HUES48 (cell line): ENCODE results near the gene TMEM120A.

Experiments
- H3K27ac ChIP-seq: one replicate; pipeline ENCODE4 v1.7.0; 2013; ENCODE audit warnings: low read depth, low read length, inconsistent platforms
- H3K27me3 ChIP-seq: 2 replicates; pipeline ENCODE4 v1.6.1; 2013; ENCODE audit warnings: mild to moderate bottlenecking, low read length; ENCODE audit not compliant: control insufficient read depth, insufficient read depth
- H3K36me3 ChIP-seq: 2 replicates; pipeline ENCODE4 v1.6.1; 2013; ENCODE audit warnings: low read length; ENCODE audit not compliant: control insufficient read depth, insufficient read depth
- H3K4me1 ChIP-seq: 2 replicates; pipeline ENCODE4 v1.6.1; 2013; ENCODE audit warnings: mild to moderate bottlenecking, low read length; ENCODE audit not compliant: control insufficient read depth, insufficient read depth
- H3K4me3 ChIP-seq: 2 replicates; pipeline ENCODE4 v1.5.1; 2013; ENCODE audit warnings: mild to moderate bottlenecking, low read depth, low read length
- H3K9ac ChIP-seq: 2 replicates; pipeline ENCODE4 v1.6.1; 2013; ENCODE audit warnings: mild to moderate bottlenecking, low read depth, low read length, moderate library complexity
- H3K9me3 ChIP-seq: 2 replicates; pipeline ENCODE4 v1.6.1; 2013; ENCODE audit warnings: low read length; ENCODE audit not compliant: control insufficient read depth, insufficient read depth

The TMEM120A gene

DNA sequence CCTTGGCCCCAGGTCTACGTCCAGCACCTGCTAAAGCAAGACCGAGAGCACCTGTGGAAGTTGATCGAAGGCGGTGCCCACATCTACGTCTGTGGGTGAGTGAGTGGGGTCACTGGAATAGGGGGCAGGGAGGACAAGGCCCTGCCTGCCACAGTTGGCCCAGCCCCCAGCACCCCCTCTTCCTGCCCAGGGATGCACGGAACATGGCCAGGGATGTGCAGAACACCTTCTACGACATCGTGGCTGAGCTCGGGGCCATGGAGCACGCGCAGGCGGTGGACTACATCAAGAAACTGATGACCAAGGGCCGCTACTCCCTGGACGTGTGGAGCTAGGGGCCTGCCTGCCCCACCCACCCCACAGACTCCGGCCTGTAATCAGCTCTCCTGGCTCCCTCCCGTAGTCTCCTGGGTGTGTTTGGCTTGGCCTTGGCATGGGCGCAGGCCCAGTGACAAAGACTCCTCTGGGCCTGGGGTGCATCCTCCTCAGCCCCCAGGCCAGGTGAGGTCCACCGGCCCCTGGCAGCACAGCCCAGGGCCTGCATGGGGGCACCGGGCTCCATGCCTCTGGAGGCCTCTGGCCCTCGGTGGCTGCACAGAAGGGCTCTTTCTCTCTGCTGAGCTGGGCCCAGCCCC, 8.1 kb downstream of the TMEM120A start:
- H3K27me3 ChIP-seq: no peaks in the 10 kb centered on the region
- no peaks in the 10 kb centered on the region for H3K9me3 ChIP-seq
- H3K9ac ChIP-seq: no peak overlapping the region
- no peak overlapping the region for H3K27ac ChIP-seq
- H3K4me3 ChIP-seq: no peak overlapping the region
- H3K36me3 ChIP-seq: peaks cover 58% of the 10 kb centered on the region
- H3K4me1 ChIP-seq: peaks cover 10% of the 10 kb centered on the region; the same call in 1 of the 2 replicates

GRCh38 chr7:75985518-75986146, 8.8 kb downstream of the TMEM120A start:
- Histone ChIP-seq H3K4me1 (peaks cover 6% of the 10 kb centered on the region; the same call in 1 of the 2 replicates), H3K4me3 (no peak overlapping the region), H3K9ac (no peak overlapping the region), H3K36me3 (peaks cover 64% of the 10 kb centered on the region), H3K27me3 (no peaks in the 10 kb centered on the region), H3K9me3 (no peaks in the 10 kb centered on the region), H3K27ac (no peak overlapping the region)

DNA sequence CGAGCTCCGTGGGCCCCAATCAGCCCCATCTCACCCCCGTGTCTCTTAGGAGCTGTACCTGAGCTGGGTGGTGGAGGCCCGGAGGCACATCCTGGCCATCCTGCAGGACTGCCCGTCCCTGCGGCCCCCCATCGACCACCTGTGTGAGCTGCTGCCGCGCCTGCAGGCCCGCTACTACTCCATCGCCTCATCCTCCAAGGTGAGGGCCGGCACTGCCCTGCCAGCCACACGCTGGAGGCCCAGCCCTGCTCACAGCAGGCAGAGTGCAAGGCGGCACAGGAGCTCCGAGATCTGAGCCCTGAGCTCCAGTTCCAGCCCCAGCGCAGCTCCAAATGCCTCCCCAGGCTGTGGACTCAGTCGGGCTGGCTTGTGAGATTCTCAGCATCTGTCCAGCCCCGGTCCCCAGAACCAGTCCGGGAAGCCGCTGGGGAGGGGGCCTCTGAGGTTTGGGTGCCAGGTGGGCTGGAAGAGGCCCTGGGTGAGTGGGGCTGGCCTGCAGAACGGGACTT, 9.3 kb downstream of the TMEM120A start:
- Histone ChIP-seq H3K27me3 (no peaks in the 10 kb centered on the region), H3K9ac (no peak overlapping the region), H3K36me3 (peaks cover 70% of the 10 kb centered on the region), H3K4me3 (no peak overlapping the region), H3K9me3 (no peaks in the 10 kb centered on the region), H3K27ac (no peak overlapping the region), H3K4me1 (peaks cover 6% of the 10 kb centered on the region; the same call in 1 of the 2 replicates)

GRCh38 chr7:75984130-75985008, 10.0 kb downstream of the TMEM120A start:
- H3K9me3 ChIP-seq: no peaks in the 10 kb centered on the region
- H3K4me3 ChIP-seq: no peak overlapping the region
- no peak overlapping the region for H3K9ac ChIP-seq
- H3K4me1 ChIP-seq: peaks cover 4% of the 10 kb centered on the region; the same call in 1 of the 2 replicates
- H3K36me3 ChIP-seq: peaks cover 77% of the 10 kb centered on the region
- H3K27ac ChIP-seq: no peak overlapping the region
- H3K27me3 ChIP-seq: no peaks in the 10 kb centered on the region

- Histone ChIP-seq H3K27ac (no peak overlapping the region), H3K9me3 (no peaks in the 10 kb centered on the region), H3K27me3 (no peaks in the 10 kb centered on the region), H3K4me3 (no peak overlapping the region), H3K9ac (no peak overlapping the region), H3K36me3 (peaks cover 80% of the 10 kb centered on the region), H3K4me1 (no peaks in the 10 kb centered on the region)
Observed at GRCh38 chr7:75983471-75984129, 10.8 kb downstream of the TMEM120A start.

DNA sequence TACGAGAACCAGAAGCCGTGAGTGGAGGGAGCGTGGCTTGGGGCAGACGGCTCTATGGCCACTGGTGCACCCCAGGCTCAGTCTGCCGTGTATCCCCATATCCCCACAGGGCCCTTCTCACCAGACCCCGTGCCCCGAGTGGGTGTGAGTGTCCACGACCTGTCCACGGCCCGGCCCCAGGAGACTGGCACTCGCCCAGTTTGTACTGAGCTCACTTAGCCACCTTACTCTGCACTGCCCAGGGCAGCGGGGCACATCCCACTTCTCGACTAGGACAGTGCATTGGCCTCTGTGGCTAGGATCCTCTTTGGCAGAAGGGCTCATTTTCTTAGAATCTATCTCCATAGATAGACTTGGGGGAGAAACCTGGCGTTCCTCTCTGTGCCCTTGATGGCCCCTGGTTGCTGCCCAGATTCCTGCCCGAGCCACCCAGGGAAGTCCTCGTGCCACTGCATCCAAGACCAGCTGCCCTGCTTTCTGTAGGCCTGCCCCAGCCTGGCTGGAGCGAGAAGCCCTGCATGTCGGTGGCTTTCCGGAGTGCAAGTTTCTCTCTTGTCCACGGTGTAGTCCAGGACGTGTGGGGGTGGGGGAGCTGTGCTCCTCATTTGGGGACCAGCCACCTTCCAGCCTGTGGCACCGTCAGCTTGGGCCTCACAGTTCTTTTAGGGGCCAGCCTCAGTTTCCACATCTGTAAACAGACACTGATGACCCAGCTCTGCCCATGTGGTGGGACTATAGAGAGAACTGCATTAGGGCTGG, 11.9 kb downstream of the TMEM120A start:
- H3K27ac ChIP-seq: no peak overlapping the region
- H3K27me3 ChIP-seq: no peaks in the 10 kb centered on the region
- no peak overlapping the region for H3K4me3 ChIP-seq
- H3K4me1 ChIP-seq: no peaks in the 10 kb centered on the region
- H3K36me3 ChIP-seq: peaks cover 87% of the 10 kb centered on the region
- H3K9ac ChIP-seq: no peak overlapping the region
- H3K9me3 ChIP-seq: no peaks in the 10 kb centered on the region

DNA sequence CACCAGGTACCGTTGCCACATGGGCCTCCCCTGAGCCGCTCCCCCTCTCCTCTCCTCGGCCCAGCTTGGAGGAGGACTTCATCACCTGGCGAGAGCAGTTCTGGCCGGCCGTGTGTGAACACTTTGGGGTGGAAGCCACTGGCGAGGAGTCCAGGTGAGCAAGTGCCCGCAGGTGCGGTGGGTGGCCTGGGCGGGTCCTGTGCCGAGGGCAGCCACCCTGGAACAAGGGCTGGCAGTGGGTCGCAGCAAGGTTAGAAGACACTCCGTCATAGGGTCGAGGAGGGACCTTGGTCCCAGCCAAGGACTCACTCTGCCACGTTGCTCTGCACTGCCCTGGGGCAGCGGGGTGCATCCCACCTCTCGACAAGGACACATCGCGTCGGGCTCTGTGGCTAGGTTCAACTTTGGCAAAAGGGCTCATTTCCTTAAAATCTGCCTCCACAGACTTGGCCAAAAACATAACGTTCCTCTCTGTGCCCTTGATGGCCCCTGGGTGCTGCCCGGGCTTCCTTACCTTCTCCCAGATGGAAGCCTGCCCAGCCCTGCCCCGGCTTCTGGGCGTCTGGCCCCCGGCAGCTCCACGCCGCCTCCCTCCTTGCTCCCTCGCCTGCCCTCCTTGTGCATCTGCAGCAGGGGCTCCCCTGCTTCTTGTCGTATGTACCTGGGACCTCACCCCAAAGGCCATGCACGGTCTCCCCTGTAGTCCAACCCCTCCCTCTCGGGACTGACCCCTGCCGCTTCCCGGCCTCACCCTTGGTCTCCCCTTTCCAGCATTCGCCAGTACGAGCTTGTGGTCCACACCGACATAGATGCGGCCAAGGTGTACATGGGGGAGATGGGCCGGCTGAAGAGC, 12.7 kb downstream of the TMEM120A start:
- H3K9me3 ChIP-seq: no peaks in the 10 kb centered on the region
- H3K4me3 ChIP-seq: no peak overlapping the region
- H3K9ac ChIP-seq: no peak overlapping the region
- H3K27ac ChIP-seq: no peak overlapping the region
- H3K4me1 ChIP-seq: no peaks in the 10 kb centered on the region
- H3K36me3 ChIP-seq: peaks cover 81% of the 10 kb centered on the region
- no peaks in the 10 kb centered on the region for H3K27me3 ChIP-seq

DNA sequence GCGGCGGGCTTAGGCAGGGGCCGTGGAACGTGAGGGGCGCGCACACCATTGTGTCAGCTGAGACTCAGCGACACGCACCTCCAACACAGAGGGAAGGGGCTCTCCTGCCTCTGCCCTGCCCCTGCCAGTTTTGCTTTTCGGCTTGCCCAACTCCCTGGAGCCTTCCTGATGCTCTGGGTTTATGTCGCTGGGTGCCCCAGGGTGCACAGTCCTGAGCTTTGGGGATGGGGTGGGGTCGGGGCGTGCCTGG, 13.3 kb downstream of the TMEM120A start:
- no peak overlapping the region for H3K9ac ChIP-seq
- no peak overlapping the region for H3K27ac ChIP-seq
- no peaks in the 10 kb centered on the region for H3K4me1 ChIP-seq
- no peak overlapping the region for H3K4me3 ChIP-seq
- H3K36me3 ChIP-seq: peaks cover 76% of the 10 kb centered on the region
- no peaks in the 10 kb centered on the region for H3K9me3 ChIP-seq
- no peaks in the 10 kb centered on the region for H3K27me3 ChIP-seq

GRCh38 chr7:75980430-75981202, 13.8 kb downstream of the TMEM120A start:
- Histone ChIP-seq H3K27ac (no peak overlapping the region), H3K36me3 (peaks cover 70% of the 10 kb centered on the region)

More at GRCh38 chr7:75980430-75981202, 13.8 kb downstream of the TMEM120A start:
- H3K4me1 ChIP-seq: no peaks in the 10 kb centered on the region
- no peak overlapping the region for H3K4me3 ChIP-seq
- H3K27me3 ChIP-seq: no peaks in the 10 kb centered on the region
- no peak overlapping the region for H3K9ac ChIP-seq
- no peaks in the 10 kb centered on the region for H3K9me3 ChIP-seq
